ENCODE data around the gene FREM3.

GRCh38 chr4:143564472-143564871 is 136.0 kb downstream of the FREM3 start:
- TF ChIP-seq POLR2A (IDR thresholded peaks at IDR 0.05; ENCODE audit: low read depth, low read length) (no peak), TAF1 (IDR thresholded peaks at IDR 0.05; ENCODE audit: borderline replicate concordance, low read depth, low read length) (no peak), POLR2AphosphoS5 (IDR thresholded peaks at IDR 0.05; ENCODE audit: low read depth, low read length) (no peak)

All from GM12892 (cell line).